Frontal cortex (tissue), 4 donors: ENCODE data around the gene ZNF488. TPM values are rescaled to one million over a fixed set of nuclear protein-coding genes. Genes with fewer than 3 reads are reported as not detected.
A peak's percentile ranks its signal among the peaks of the same experiment; 100 is the strongest.
"Not testable (repeated sequence)": the region's sequence is repeated elsewhere in the genome, so short reads cannot be mapped to it uniquely, and the experiment has no call there.

Source experiments
- DNase-seq, 2 donors: peaks; one replicate each; pipeline ENCODE4 v3.0.0; 2012; ENCODE audit warnings: low spot score in 2 of 2
- FAIRE-seq: peaks from 2 replicates; lab custom pipeline; 2012; peaks lifted over from hg19 to GRCh38; lab: Jason Lieb, UNC
- total RNA-seq: library from RNA; depleted of rRNA; stranded (reverse); fragments of >200 nt; gene quantifications from one replicate; pipeline ENCODE4 v1.2.3, GENCODE V29; 2014
- donor health status: control.
- donor health status: control.
- donor health status: control.

The ZNF488 gene
- total RNA-seq, 1 donor from 2014 or later, result 0.41 TPM

DNA sequence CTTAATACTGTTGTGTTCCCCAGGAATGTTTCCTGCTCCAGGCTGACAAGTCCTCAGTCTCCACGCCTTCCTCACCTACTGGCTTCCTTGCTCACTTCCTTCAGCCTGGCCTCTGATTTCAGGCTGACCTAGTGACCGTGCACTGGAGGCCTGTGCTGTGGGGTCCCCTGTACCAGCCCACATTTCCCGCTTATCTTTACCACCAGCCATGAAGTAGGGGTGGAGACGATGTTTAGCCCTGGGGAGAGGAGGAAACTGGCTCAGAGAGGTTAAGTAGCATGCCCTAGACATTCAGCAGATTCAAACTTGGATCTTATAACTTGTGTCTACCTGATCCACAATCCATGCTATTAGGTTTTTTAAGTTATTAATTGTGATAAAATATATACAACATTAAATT, 4.8 kb upstream of the ZNF488 start:
- DNase-seq (no peak), FAIRE-seq (no peak)

DNA sequence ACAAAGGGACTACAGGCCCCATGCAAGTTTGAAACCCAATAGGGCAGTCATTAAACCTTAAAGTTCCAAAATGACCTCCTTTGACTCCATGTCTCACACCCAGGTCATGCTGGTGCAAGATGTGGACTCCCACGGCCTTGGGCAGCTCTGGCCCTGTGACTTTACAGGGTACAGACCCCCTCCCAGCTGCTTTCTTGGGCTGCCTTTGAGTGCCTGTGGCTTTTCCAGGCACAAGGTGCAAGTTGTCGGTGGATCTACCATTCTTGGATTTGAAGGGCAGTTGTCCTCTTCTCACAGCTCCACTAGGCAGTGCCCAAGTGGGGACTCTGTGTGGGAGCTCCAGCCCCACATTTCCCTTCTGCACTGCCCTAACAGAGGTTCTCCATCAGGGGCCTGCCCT, 2.0 kb upstream of the ZNF488 start:
- not testable (repeated sequence) for DNase-seq, FAIRE-seq

DNA sequence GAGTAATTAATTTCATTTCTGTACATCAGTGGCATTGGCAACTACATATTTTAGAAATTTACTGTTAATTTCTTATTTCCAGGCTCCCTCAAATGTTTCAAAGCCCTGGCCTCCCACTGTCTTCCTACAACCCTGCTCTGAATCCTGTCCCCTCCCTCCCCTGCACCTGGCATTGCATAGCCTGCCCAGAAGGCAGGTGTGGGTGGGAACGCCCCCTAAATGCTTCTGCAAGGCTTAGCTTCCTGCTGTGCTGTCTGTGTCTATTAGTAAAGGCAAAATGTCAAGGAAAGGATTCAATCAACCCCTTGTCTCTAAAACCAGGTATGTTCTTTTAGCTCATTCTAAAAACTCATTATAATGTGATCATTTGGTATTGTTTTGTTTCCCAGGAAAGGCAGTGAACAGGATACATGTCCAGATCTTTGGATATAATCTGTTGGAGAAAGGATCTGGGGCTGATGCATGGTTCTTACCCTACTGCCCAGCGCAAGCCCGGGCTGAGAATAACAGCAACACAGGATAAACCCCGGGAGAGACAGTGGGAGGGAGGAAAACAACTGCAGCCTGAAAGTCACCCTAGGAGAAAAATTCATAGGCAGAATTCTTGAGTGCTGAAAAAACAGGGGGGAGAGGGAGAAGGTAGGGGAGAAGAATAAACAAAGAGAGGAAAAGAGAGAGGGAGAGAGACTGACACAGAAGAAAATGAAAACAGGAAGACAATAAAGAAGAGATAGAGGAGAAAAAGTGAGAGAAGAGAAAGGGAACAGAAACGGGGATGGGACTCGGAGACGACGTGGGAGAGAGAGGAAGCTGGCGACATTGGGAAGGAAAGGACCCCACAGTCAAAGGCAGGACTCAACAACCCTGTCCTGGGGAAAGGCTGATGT, 589 bp downstream of the ZNF488 start:
- FAIRE-seq, result no peak
- DNase-seq, result no peak

DNA sequence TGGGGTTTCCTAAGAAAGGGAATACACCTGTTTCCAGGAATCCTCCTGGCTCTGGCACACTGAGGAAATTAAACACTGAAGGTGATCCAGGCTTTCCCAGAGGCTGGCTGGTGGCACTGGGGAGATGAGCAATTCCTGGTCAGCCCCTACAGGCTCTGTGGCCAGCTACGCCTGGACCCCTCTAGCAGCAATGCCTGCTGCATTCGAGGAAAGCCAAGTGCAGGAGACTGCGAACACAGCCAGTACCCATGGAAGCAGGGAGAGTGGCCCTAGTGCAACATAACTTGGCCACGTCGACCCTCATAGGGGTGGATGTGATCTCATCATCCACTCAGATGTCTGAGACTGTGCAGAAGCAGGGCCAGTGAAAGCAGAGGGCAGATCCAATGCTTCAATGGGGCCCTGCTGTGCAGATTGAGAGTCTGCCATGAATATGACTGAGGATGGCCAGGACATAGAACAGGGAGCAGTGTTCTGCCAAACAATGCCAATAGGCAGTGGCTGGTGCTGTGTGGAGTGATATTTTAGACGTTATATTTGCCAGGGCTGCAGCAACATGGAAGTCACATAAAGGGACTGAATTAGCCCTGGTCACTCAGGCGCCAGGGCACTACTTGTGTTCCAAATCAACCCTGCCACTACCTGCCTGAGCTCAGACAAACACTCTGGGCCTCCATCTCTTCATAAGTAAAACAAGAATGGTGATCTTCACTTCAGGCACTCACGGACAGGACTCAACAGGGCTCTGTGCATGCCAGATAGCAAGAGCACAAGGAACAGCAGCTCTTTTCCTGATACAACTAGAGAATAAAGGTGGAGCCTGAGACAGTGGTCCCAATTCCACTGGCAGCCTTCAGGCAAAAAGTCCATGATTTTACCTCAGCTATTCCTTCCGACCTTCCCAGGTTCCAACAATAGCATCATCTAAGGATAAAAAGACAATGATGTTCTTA, 2.4 kb downstream of the ZNF488 start:
- FAIRE-seq (no peak), DNase-seq (no peak)

DNA sequence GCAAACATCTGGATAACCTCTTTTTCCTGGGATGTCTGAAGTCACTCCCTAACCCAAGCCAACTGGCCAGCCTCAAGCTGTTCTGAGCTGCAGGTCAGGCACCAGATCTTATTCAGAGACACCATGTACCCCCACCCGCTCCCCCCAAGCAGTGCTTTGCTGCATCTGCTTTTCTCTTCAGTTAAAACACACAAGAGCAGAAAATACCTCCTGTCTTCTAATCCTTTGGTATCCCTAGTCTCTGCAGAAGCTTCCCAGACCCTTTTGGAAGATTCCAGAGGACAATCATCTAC, 3.0 kb downstream of the ZNF488 start:
- FAIRE-seq (no peak), DNase-seq (no peak)

DNA sequence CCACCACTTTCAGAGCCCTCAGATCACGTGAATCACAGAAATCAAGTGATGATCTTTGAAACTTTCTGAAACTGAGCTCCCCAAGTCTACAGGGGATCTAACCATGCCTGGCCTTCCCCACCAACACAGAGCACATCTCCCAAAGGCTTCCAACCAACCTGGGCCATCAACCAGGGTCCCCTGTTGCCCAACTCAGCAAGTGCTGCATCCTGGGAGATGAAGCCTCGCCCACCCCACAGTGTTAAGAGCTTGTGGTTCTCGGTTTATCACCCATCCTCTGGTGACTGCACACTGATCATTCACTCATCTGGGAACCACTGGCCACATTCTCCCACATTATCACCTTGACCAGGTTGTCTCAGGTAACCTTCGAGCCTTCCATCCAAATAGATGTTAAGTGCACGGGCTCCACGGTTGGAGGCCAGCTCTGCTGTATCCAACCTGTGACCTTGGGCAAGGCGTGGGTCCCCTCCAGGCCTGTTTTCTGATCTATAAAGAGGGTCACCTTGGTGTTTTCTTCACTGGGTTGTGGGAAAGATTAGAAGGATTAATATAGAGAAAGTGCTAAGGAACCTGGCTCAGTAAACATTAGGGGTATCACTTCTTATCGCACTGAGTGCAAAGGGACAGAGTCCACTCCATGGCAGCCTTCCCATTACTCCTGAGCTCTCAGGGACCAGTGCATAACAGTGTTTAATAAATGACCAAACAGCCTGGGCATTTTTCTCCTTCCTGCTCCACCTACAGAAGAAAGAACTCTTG, 3.6 kb downstream of the ZNF488 start:
- no peak for FAIRE-seq
- no peak for DNase-seq

DNA sequence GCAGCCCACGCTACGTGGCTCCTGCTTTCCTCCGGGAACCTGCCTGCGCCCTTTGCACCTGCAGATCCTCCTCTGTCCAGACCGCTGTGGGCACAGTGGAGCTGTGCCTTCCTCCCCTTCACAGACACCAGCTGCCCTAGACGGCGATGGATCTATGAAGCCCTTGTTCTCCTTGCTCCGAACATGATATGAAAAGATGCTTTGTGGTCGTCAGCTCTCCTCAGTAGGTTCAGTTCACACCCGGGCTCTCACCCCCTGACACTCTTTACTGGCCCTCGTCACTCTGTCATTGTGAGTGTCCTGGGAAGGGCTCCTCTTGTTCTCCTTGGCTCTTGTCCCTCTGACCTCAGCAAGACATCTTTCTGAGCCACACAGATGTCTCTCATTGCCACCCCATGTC, 4.2 kb downstream of the ZNF488 start:
- FAIRE-seq, result no peak

DNA sequence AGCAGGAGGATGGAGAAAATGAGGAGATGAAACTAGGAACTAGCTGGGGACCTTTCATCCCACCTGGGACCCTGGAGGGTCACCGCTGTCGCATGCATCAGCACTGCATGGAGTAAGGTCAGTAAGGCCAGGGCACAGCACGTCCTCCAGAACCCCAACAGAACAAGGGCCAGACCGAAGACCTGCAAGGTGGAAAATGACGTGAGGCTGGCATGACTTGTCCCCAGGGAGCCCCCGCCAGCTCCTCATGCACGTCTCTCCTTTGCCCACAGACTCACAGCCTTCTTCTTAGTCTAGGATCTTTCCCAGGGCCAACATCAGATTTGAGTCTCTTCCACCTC, 4.7 kb downstream of the ZNF488 start:
- FAIRE-seq, result no peak
- DNase-seq, result no peak

More for the DNA sequence above, 4.2 kb downstream of the ZNF488 start:
- DNase-seq, result peak; percentile 46 to 66

DNA sequence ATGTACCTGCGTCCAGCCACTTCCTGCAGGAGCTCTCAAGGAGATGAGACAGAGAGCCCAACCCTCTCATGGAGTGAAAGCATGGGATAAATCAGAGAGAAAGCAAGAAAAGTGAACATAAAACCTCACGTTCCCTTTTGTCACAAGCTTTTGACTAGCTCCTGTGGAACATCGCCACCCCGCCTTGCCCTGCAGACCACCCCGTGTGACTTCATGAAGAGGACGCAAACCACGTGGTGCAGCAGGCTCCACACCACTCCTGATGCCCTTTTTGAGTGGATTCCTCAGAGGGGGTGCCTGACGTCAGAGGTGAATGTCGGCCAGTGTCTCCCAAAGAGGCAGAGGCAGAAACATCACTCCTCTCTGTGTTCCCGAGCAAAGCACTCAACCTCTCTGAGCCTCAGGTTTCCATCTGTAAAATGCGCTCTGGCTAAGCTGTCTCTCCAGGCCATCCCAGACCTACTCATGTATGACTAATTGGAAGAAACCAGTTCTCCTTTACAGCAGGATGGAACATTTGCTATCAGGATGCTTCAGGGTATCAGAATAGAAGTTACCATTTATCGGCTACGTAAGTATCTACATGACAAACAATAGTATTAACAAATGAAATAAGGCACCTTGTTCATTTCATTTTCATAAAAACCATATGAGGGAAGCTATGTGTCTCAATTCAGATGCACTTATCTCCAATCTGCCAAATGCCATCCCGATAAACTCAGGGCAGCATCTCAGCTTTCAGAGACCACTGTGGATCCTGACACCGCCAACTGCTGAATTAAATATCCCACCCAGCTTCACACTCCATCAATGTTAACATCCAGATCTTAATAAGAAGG, 5.3 kb downstream of the ZNF488 start:
- no peak for DNase-seq

DNA sequence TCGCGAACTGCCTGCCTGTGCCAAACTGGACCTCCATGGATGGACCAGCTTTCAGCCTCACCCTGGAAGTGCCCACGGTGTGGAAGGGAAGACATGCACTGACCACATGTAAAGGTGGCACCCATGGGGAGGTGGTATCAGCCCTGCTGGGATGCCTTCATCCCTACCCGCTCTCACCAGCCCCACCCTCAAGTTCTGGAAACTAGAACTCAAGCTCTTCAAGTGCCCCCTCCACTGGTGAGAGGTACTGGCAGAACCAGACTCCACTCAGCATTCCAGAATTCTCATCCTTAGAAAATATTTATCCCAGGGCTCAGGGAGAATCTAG, 5.9 kb downstream of the ZNF488 start:
- FAIRE-seq (no peak), DNase-seq (no peak)

More for the DNA sequence above, 5.3 kb downstream of the ZNF488 start:
- FAIRE-seq, result no peak

DNA sequence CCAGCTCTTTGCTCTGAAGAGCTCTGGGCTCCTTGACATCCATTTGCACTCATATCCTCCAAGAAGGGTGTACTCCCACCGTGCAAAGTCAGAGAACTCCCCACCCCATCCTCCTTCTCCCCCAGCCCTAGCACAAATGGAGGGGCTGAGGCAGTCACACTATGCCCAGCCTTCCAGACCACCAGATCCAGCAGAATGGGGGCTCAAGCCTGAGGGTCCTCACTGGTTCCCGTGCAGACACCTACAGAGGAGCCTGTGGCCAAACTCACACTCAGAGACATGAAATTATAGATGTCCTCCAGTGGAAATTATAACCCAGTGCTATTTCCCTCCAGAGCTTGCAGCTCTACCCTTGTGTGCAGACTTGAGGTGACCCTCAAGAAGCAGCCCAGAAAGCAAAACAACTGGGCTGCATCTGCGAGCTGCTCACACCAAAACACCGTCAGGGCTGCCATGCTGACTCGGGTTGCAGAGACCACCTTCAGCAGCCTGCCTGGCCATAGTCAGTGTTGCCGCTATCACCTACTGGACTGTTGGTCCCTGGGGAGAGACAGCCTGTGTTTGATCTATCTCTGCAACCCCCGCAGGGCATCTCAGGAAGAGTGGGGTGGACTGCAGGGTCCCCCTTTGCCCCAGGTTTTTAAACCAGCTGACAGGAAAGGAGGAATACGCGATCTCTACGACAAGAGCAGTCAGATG, 7.4 kb downstream of the ZNF488 start:
- FAIRE-seq (no peak), DNase-seq (no peak)

DNA sequence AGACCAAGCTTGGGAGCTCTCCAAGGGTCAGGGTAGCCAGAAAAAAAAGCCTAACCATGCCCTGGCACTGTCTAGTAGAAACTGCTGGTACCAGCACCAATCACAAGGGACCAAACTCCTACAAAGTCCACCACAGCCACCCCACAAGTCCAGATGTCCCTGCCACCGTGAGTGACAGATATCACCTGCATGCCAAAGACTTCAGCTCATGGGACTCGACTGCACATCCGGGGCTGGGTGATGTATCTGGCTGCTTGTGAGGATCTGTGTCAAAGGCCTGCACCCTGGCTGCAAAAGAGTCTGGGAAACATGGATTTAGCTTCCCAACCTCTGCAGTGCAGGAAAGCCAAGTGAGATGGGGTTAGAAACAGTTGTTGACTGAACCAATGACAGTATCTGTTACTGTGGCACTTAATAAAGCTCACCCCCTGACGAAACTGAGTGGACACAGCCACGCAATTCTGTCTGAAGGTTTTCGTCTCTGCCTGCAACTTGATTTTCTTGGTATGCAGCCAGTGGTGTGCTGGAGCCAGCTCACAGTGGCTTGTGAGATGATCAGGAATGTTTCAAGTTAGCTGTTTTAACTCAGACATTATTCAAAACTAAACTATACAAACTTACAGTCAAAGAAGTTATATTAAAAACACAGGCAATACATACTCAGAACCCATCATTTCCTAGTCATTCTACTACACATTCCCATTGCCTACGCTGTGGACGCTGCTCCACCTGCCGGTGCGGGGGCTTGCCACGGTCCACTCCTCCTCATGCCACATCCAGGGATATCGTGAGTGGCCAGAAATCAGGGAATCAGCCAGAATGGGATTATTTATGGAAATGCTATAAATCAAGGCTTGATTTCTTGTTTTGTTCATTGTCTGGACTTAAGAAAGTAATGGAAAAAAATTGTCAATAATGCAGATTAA, 9.2 kb downstream of the ZNF488 start:
- FAIRE-seq, result no peak
- no peak for DNase-seq

DNA sequence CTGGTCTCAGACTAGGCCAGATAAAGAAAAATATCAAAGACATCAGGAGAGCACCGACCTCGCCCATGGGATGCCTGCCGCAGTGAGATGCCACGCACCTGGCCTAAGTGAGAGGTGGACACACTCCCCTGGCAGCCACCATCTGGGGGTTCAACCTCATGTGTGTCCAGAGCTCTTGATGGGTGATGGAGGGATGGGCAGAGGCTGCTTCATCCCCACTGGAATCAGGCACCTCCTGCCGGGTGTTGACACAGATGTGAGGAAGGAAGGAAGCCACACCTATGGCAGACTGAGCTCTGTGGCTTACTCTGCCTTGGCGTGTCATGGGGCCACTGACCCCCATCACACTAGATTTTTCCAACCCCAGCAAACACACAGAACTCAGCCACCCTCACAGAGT, 11.4 kb downstream of the ZNF488 start:
- FAIRE-seq (no peak), DNase-seq (no peak)

DNA sequence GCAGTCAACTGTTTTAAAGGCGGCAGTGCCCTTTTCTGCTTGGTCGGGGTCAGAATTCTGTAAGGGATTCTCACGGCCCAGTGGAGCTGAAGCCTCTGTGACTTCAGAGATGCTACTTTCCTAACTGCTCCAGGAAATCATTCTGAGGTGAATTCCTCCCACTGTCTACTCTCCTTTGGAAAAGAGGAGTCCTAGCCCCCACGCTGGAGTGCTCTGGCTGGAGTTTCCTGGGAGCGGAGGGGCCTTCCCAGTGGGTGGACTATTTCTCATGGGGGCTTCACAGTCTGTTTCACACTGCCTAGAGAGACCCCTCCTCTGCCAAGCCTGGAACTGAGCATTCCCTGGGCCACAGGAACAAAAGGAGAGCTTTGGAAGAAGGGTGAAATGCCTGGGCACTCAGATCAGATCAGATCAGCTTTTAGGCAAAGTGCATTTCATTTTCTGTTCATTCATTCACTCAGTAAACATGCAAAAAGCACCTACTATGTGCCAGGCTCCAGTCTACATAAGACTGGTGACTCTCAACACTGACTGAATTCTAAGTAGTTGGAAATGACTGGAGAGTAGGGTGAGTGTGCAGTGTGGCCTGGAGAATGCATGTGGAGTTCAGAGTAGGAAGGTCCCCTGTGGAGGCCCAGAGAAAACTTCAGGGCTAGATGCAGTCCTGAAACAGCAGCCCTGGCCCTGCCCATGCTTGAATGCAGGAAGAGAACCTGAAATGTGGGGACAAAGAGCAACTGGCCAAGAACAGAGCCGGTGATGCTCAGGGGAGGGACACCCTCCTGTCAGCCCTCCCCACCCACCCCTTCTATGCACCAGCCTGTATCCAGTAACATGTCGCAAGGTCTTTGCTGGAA, 12.2 kb downstream of the ZNF488 start:
- DNase-seq, result no peak
- FAIRE-seq, result no peak

DNA sequence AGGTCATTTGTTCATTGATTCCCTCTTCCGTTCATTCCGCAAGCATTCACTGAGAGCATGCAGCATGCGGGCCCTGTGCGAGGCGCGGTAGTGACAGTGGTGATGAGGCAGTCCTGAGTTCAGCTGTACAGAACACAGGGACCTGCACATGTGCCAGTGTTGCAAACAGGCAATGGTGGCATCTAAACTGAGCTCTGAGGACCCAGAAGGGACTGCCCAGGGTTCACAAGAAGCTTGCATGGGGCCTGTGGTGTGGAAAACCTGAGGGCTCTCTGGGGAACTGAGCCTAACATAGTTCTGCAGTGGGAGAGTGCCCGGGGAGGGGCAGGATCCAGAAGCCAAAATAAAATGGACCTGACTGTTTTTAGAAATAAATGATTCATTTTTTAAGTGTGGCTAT, 13.2 kb downstream of the ZNF488 start:
- DNase-seq, result no peak
- FAIRE-seq, result no peak

DNA sequence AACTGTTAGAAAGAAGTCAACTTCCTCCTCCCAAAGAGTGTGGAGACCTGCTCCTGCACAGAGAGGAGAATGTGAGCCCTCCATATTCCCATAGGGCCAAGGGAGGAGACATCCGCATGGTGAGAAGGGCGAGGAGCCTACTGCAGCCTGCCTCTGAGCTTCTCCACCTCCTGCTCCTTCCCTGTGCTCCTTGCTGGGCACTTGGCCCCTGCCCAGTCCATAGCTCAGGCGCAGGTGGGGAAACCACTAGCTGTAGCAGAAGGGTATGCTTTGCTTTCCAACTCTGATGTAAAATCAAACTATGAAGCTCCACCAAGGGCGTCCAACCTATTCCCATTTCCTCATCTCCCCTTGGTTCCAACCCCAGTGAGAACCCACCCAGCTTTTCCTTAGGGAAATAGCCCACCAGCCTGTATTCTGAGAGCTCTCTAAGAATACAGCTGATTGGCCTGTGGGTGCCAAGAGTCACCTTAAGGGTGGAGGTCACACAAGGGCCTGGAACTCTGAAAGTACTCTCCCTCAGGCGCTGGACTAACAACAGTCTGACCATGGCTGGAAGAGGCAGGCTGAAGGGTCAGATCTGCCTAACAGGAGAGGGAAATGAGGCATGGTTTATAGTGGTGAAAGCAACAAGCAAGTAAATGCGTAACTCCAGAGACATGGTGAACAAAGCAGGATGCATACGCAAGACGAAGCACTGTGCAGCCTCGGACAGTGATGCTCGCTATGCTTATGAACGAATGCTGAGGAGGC, 13.9 kb downstream of the ZNF488 start:
- DNase-seq (no peak), FAIRE-seq (no peak)
